Skin of body (tissue), 2 donors: ENCODE results near the gene C15orf39. TPM values are rescaled to one million over a fixed set of nuclear protein-coding genes. Genes with fewer than 3 reads are reported as not detected.
A peak's percentile ranks its signal among the peaks of the same experiment; 100 is the strongest.
"Not testable (repeated sequence)": the region's sequence is repeated elsewhere in the genome, so short reads cannot be mapped to it uniquely, and the experiment has no call there.

Experiments
- DNase-seq: peaks from one replicate; lab custom pipeline; 2025; lab: John Stamatoyannopoulos, UW
- total RNA-seq: library from RNA; depleted of rRNA; stranded (reverse); fragments of >200 nt; gene quantifications from one replicate; pipeline ENCODE4 v1.2.3, GENCODE V29; 2014

The C15orf39 gene
- total RNA-seq, result 5.9 TPM

GRCh38 chr15:75201616-75202250 lies at the start of gene C15orf39:
C15orf39 (plus strand) TSS chr15:75201882; CDS start chr15:75206049, 4,167 bp downstream.
- DNase-seq, result peak; percentile 57

- no peak for DNase-seq
These were observed 49.2 kb upstream of the C15orf39 start for GRCh38 chr15:75152382-75153079.

- DNase-seq, result peak; percentile 19
These were observed 48.6 kb upstream of the C15orf39 start for GRCh38 chr15:75153087-75153486.

- DNase-seq, result no peak
These were observed 48.0 kb upstream of the C15orf39 start for GRCh38 chr15:75153565-75154276.

- no peak for DNase-seq
These were observed 47.1 kb upstream of the C15orf39 start for GRCh38 chr15:75154461-75155062.

- DNase-seq, result no peak
These were observed 45.1 kb upstream of the C15orf39 start for GRCh38 chr15:75156326-75157215.

- no peak for DNase-seq
These were observed 43.3 kb upstream of the C15orf39 start for GRCh38 chr15:75158402-75158801.

GRCh38 chr15:75159244-75159643 lies 42.4 kb upstream of the C15orf39 start:
- DNase-seq, result no peak

GRCh38 chr15:75161106-75161916 lies 40.4 kb upstream of the C15orf39 start:
- DNase-seq, result no peak

- DNase-seq, result no peak
These were observed 39.7 kb upstream of the C15orf39 start for GRCh38 chr15:75161917-75162414.

- no peak for DNase-seq
These were observed 38.5 kb upstream of the C15orf39 start for GRCh38 chr15:75163150-75163564.

- no peak for DNase-seq
These were observed 36.9 kb upstream of the C15orf39 start for GRCh38 chr15:75164625-75165350.

- DNase-seq, result not testable (repeated sequence)
These were observed 35.1 kb upstream of the C15orf39 start for GRCh38 chr15:75166489-75167063.

- no peak for DNase-seq
These were observed 33.9 kb upstream of the C15orf39 start for GRCh38 chr15:75167588-75168350.

- DNase-seq, result no peak
These were observed 33.3 kb upstream of the C15orf39 start for GRCh38 chr15:75168374-75168773.

- DNase-seq, result no peak
These were observed 31.5 kb upstream of the C15orf39 start for GRCh38 chr15:75170203-75170602.

GRCh38 chr15:75170711-75171341 lies 30.9 kb upstream of the C15orf39 start:
- no peak for DNase-seq

GRCh38 chr15:75171408-75171807 lies 30.3 kb upstream of the C15orf39 start:
- DNase-seq, result no peak
